Endodermal cell (in vitro differentiated cells): ENCODE data around the gene RALGAPA1. TPM values are rescaled to one million over a fixed set of nuclear protein-coding genes. Genes with fewer than 3 reads are reported as not detected.

Experiments used
- DNase-seq: peaks from one replicate; pipeline ENCODE4 v3.0.0-alpha.2; 2017
- H3K27ac ChIP-seq: 2 replicates; pipeline ENCODE4 v1.5.1; 2013; ENCODE audit warnings: mild to moderate bottlenecking, low read depth, low read length, moderate library complexity
- H3K27me3 ChIP-seq: 2 replicates; pipeline ENCODE4 v1.6.1; 2013; ENCODE audit warnings: mild to moderate bottlenecking, low read length, moderate library complexity; ENCODE audit not compliant: insufficient read depth, control insufficient read depth, poor library complexity, severe bottlenecking
- H3K36me3 ChIP-seq: 2 replicates; pipeline ENCODE4 v1.7.0; 2013; ENCODE audit warnings: mild to moderate bottlenecking, low read length, moderate library complexity; ENCODE audit not compliant: control insufficient read depth, insufficient read depth
- H3K4me1 ChIP-seq: one replicate; pipeline ENCODE4 v1.7.0; 2013; ENCODE audit warnings: low read length; ENCODE audit not compliant: control insufficient read depth, insufficient read depth
- H3K4me3 ChIP-seq: 2 replicates; pipeline ENCODE4 v1.5.1; 2013; ENCODE audit warnings: mild to moderate bottlenecking, low read length, moderate library complexity
- H3K9ac ChIP-seq: 2 replicates; pipeline ENCODE4 v1.6.1; 2013; ENCODE audit warnings: mild to moderate bottlenecking, low read length, moderate library complexity; ENCODE audit not compliant: poor library complexity, severe bottlenecking; ENCODE audit errors: extremely low read depth
- H3K9me3 ChIP-seq: 2 replicates; pipeline ENCODE4 v1.6.1; 2013; ENCODE audit warnings: mild to moderate bottlenecking, low read length, moderate library complexity; ENCODE audit not compliant: control insufficient read depth
- H3K27ac Mint-ChIP-seq: 2 replicates; pipeline ENCODE4 v1.8.0; 2020; ENCODE audit warnings: mixed read lengths
- H3K27me3 Mint-ChIP-seq: 2 replicates; pipeline ENCODE4 v1.8.0; 2021; ENCODE audit warnings: mild to moderate bottlenecking, mixed read lengths; ENCODE audit not compliant: insufficient read depth
- H3K36me3 Mint-ChIP-seq: 2 replicates; pipeline ENCODE4 v1.8.0; 2020; ENCODE audit warnings: low read depth, mixed read lengths
- H3K4me1 Mint-ChIP-seq: 2 replicates; pipeline ENCODE4 v1.8.0; 2020; ENCODE audit warnings: mixed read lengths
- H3K4me3 Mint-ChIP-seq: 2 replicates; pipeline ENCODE4 v1.8.0; 2020; ENCODE audit warnings: mild to moderate bottlenecking, moderate library complexity, mixed read lengths
- H3K9me3 Mint-ChIP-seq: 2 replicates; pipeline ENCODE4 v1.8.0; 2020; ENCODE audit warnings: mild to moderate bottlenecking, mixed read lengths
- CTCF ChIP-seq: fragments of 200-600 bp; sonication (generic); conservative IDR thresholded peaks from 2 replicates; pipeline ENCODE4 v1.5.0; 2021; ENCODE audit warnings: antibody characterized with exemption, mild to moderate bottlenecking
- WGBS, 2 experiments: methylation state at CpG; one replicate each; pipeline versions ENCODE4 v1.1.5 to v1.1.7; 2013; ENCODE audit warnings: missing lambda C conversion rate in 2 of 2, mixed read lengths in 1 of 2; ENCODE audit not compliant: insufficient coverage in 1 of 2, insufficient read length in 1 of 2; 5-methylcytosine and 5-hydroxymethylcytosine counted together
- total RNA-seq, 2 donors: library from RNA; stranded (reverse); fragmentation: NEBNext Ultra II Directional in 1 of 2; extraction: Animal tissue kit (Norgen Biotek cat#: 25700) in 1 of 2; gene quantifications; 2 replicates in 1 of 2; 3 replicates in 1 of 2; pipeline ENCODE4 v1.2.1, GENCODE V29; 2021

Gene RALGAPA1
- total RNA-seq, 2 donors from 2014 or later = 31.2 to 36.3 TPM

GRCh38 chr14:35617500-35617899, 191.6 kb downstream of the RALGAPA1 start:
- H3K27ac ChIP-seq = no peak overlapping the region
- Mint-ChIP-seq H3K27me3 (no peaks in the 10 kb centered on the region), H3K27ac (no peak overlapping the region), H3K9me3 (peaks cover 22% of the 10 kb centered on the region), H3K36me3 (peaks cover 30% of the 10 kb centered on the region), H3K4me1 (no peaks in the 10 kb centered on the region), H3K4me3 (no peak overlapping the region)
- peaks cover 4% of the 10 kb centered on the region for H3K9me3 ChIP-seq
- H3K4me3 ChIP-seq = no peak overlapping the region
- WGBS, 2 experiments = 92% methylated on average over 3 of the region's 3 CpGs; no CpG with 5 or more reads in 1 of the 2 experiments
- DNase-seq = no peak
- no peak for TF ChIP-seq CTCF
- no peaks in the 10 kb centered on the region for H3K4me1 ChIP-seq
- H3K9ac ChIP-seq = no peak overlapping the region
- H3K27me3 ChIP-seq = no peaks in the 10 kb centered on the region
- peaks cover 4% of the 10 kb centered on the region for H3K36me3 ChIP-seq

GRCh38 chr14:35607380-35607779, 201.7 kb downstream of the RALGAPA1 start:
- Mint-ChIP-seq H3K27me3 (no peaks in the 10 kb centered on the region), H3K4me3 (no peak overlapping the region), H3K9me3 (no peaks in the 10 kb centered on the region), H3K4me1 (peaks cover 7% of the 10 kb centered on the region), H3K27ac (no peak overlapping the region), H3K36me3 (peaks cover 26% of the 10 kb centered on the region)
- DNase-seq = no peak
- Histone ChIP-seq H3K4me3 (no peak overlapping the region), H3K36me3 (peaks cover 15% of the 10 kb centered on the region), H3K9ac (peak overlapping the region; percentile 12), H3K4me1 (no peaks in the 10 kb centered on the region), H3K9me3 (peaks cover 4% of the 10 kb centered on the region), H3K27ac (no peak overlapping the region), H3K27me3 (no peaks in the 10 kb centered on the region)
- 68 to 71% methylated on average over 1 to 3 of the region's 3 CpGs for WGBS, 2 experiments
- no peak for TF ChIP-seq CTCF

DNA sequence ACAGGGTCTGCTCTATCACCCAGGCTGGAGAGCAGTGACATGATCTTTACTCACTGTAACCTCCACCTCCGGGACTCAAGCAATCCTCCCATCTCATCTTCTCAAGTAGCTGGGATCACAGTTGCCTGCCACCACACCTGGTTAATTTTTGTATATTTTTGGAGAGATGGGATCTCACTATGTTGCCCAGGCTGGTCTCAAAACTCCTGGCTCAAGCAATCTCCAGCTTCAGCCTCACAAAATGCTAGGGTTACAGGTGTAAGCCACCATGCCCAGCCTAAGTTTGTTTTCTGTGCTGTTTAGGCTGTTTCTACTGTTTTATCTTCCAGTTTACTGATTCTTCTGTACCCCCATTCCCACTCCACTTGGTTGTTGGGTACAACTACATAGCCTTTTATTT, 208.8 kb downstream of the RALGAPA1 start:
- WGBS, 2 experiments = 77% methylated on average over 1 of the region's 1 CpG; no CpG with 5 or more reads in 1 of the 2 experiments
- H3K27me3 ChIP-seq = no peaks in the 10 kb centered on the region
- H3K4me1 ChIP-seq = no peaks in the 10 kb centered on the region
- peaks cover 4% of the 10 kb centered on the region for H3K9me3 ChIP-seq
- H3K27ac ChIP-seq = no peak overlapping the region
- TF ChIP-seq CTCF = no peak
- no peak for DNase-seq
- peaks cover 28% of the 10 kb centered on the region for H3K36me3 Mint-ChIP-seq
- peaks cover 2% of the 10 kb centered on the region for H3K9me3 Mint-ChIP-seq
- no peak overlapping the region for H3K9ac ChIP-seq
- no peaks in the 10 kb centered on the region for H3K27me3 Mint-ChIP-seq
- H3K27ac Mint-ChIP-seq = no peak overlapping the region
- H3K4me3 Mint-ChIP-seq = no peak overlapping the region
- H3K36me3 ChIP-seq = peaks cover 16% of the 10 kb centered on the region
- H3K4me3 ChIP-seq = no peak overlapping the region
- peaks cover 13% of the 10 kb centered on the region for H3K4me1 Mint-ChIP-seq
